Naive B cell (primary cell): ENCODE measurements around the gene ITGB6. TPM values are rescaled to one million over a fixed set of nuclear protein-coding genes. Genes with fewer than 3 reads are reported as not detected.
A peak's percentile ranks its signal among the peaks of the same experiment; 100 is the strongest.

Experiments
- ATAC-seq, 2 donors: fragments of 150-1000 bp; cut with Tn5 transposase; 2 replicates each; pipeline ENCODE4 v1.10.0; 2021; ENCODE audit warnings: low read depth in 2 of 2, mild to moderate bottlenecking in 2 of 2, moderate library complexity in 2 of 2
- DNase-seq: peaks from one replicate; pipeline ENCODE4 v3.0.0; 2022
- H3K27ac Mint-ChIP-seq, 6 donors: one replicate each; pipeline ENCODE4 v1.8.0; 2020 to 2022; ENCODE audit warnings: mild to moderate bottlenecking in 6 of 6, mixed read lengths in 6 of 6, moderate library complexity in 5 of 6, inconsistent platforms in 2 of 6
- H3K27me3 Mint-ChIP-seq, 3 donors: one replicate each; pipeline ENCODE4 v1.8.0; 2021 to 2022; ENCODE audit warnings: mixed read lengths in 3 of 3, mild to moderate bottlenecking in 1 of 3
- H3K36me3 Mint-ChIP-seq, 2 donors: one replicate each; pipeline ENCODE4 v1.8.0; 2020 to 2022; ENCODE audit warnings: mixed read lengths in 2 of 2, inconsistent platforms in 1 of 2, mild to moderate bottlenecking in 1 of 2
- H3K4me1 Mint-ChIP-seq, 3 donors: one replicate each; pipeline ENCODE4 v1.8.0; 2020 to 2022; ENCODE audit warnings: mixed read lengths in 3 of 3, inconsistent platforms in 1 of 3, mild to moderate bottlenecking in 1 of 3, moderate library complexity in 1 of 3
- H3K4me3 Mint-ChIP-seq, 8 donors: one replicate each; pipeline ENCODE4 v1.8.0; 2020 to 2022; ENCODE audit warnings: mild to moderate bottlenecking in 8 of 8, mixed read lengths in 8 of 8, moderate library complexity in 8 of 8, inconsistent platforms in 2 of 8
- H3K9me3 Mint-ChIP-seq, 7 donors: one replicate each; pipeline ENCODE4 v1.8.0; 2020 to 2022; ENCODE audit warnings: mixed read lengths in 7 of 7, mild to moderate bottlenecking in 5 of 7, inconsistent platforms in 2 of 7, moderate library complexity in 1 of 7
- polyA plus RNA-seq, 6 donors: library from polyadenylated mRNA; unstranded; fragments of 300-500 nt; fragmentation: Illumina TruSeq; gene quantifications; one replicate each; pipeline ENCODE4 v1.2.3, GENCODE V29; 2021; ENCODE audit warnings: low read depth in 6 of 6

The ITGB6 gene
- polyA plus RNA-seq, 6 donors from 2014 or later = not detected

DNA sequence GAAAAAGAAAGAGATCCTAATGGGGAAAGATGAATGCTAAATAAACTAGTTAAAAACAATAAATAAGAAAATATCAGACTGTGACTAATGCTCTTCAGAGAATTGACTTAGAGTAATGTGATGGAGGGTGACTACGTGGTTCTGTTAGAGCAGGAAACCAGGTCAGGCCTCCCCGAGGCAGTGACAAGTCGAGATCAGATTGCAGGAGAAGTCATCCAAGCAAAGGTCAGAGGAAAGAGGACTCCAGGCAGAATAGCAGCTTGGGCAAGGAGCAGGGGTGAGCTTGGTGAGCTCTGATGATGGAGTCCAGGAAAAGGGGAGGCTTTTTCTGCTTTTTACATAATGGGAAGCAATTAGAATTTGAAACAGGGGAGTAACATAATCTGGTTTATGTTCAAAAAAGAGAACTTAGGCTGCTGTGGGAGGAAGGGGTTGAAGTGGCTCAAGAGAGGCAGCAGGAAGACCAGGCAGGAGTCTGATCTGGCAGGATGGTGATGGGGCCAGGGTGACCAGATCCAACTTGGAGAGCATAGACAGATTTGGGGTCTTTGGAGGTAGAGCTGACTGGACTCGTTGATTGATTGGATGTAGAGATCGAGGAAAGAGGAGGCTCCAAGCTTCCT is 27.3 kb upstream of the ITGB6 start:
- H3K36me3 Mint-ChIP-seq = no peaks in the 10 kb centered on the region
- H3K27ac Mint-ChIP-seq = no peak overlapping the region
- DNase-seq (no peak), ATAC-seq (no peak)
- H3K4me3 Mint-ChIP-seq = no peak overlapping the region
- H3K9me3 Mint-ChIP-seq = no peaks in the 10 kb centered on the region
- H3K4me1 Mint-ChIP-seq = peaks cover 0 to 9% (median 0%) of the 10 kb centered on the region in 3 donors
- peaks cover 0 to 18% (median 14%) of the 10 kb centered on the region in 3 donors for H3K27me3 Mint-ChIP-seq

DNA sequence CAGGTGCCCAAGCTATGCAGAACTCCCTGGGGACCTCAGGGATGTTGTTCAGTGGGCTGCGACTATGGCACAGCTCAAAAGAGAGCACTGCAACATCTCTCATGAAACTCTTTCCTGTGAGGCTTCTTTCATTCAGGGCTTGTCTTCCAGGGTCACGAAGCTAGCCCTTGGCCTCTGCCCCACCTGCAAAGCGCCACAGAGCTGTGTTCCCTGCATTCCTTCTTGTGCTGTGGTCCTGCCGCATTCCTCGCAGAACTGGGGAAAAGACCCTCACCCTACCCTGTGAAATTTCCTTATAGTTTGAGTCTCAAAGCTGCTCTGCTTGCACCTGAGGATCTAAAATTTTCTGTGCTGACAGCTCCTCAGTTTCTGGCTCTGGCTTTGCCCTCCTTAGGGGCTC is 26.3 kb upstream of the ITGB6 start:
- no peaks in the 10 kb centered on the region for H3K9me3 Mint-ChIP-seq
- H3K27ac Mint-ChIP-seq = no peak overlapping the region

DNA sequence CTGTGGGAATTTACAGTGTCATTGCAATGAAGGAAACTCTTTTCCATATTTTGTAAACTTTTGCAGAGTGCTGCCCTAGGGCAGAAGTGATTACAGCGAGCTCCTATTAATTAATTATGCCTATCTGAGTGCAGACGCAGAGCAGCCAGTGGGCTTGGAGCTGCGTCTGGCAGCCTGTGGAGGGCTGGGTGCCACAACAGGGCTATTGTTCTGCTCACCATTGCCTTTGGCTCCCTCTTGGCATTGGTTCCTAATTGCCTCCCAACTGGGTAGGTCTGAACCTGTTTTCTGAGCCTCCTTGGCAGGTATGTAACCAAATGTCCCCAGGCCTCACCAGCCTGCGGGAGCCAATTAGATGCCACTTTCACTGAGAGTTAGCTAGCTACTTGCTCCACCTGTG is 25.6 kb upstream of the ITGB6 start:
- Mint-ChIP-seq H3K27me3 (peaks cover 0 to 29% (median 14%) of the 10 kb centered on the region in 3 donors), H3K27ac (no peak overlapping the region), H3K36me3 (no peaks in the 10 kb centered on the region), H3K4me3 (no peak overlapping the region), H3K9me3 (no peaks in the 10 kb centered on the region), H3K4me1 (peaks cover 0 to 9% (median 0%) of the 10 kb centered on the region in 3 donors)
- DNase-seq (no peak), ATAC-seq (no peak)

More for the DNA sequence above, 26.3 kb upstream of the ITGB6 start:
- DNase-seq = no peak
- ATAC-seq = no peak
- Mint-ChIP-seq H3K36me3 (no peaks in the 10 kb centered on the region), H3K27me3 (peaks cover 0 to 22% (median 14%) of the 10 kb centered on the region in 3 donors), H3K4me3 (no peak overlapping the region), H3K4me1 (peaks cover 0 to 9% (median 0%) of the 10 kb centered on the region in 3 donors)

DNA sequence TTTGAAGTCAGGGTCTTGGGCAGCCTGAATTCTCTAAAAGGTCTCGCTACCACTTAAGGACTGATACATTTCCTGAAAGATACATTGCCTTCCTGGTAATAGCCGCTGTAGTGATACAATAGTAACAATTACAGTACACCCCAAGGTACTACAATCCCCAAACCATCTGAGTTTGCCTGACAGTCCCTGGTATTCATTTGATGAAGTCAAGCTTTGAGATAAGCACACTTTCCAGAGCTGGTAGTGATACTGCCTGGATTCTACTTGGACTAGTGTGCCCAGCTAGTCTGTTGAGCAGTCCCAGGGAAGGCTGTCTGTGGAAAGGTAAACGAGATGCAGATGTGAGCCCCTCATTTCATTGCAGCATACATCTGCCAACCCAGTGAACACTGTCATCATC is 24.4 kb upstream of the ITGB6 start:
- Mint-ChIP-seq H3K27me3 (peaks cover 0 to 33% (median 14%) of the 10 kb centered on the region in 3 donors), H3K9me3 (no peaks in the 10 kb centered on the region), H3K27ac (no peak overlapping the region), H3K4me3 (no peak overlapping the region), H3K36me3 (no peaks in the 10 kb centered on the region), H3K4me1 (peaks cover 0 to 9% (median 0%) of the 10 kb centered on the region in 3 donors)
- ATAC-seq (no peak), DNase-seq (no peak)

DNA sequence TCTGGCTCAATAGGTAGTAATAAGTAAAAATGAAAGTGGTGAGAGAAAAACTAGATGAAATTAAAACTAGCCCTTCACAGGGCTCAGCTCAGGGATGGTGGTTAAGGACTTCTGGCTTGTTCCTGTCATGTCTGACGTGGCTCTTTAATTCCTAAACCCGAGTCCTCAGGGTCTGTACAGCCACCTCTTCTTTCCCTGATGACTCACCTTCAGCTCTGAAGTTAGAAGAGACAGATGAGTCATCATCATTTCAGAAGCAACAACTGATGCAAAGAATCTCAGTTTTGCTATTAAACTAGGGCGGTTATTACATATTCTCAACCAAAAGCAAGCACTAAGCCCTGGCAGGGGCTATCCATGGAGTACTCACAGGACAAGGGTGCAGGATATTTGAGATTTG is 24.0 kb upstream of the ITGB6 start:
- peaks cover 0 to 9% (median 0%) of the 10 kb centered on the region in 3 donors for H3K4me1 Mint-ChIP-seq
- no peaks in the 10 kb centered on the region for H3K9me3 Mint-ChIP-seq
- no peaks in the 10 kb centered on the region for H3K36me3 Mint-ChIP-seq
- no peak for ATAC-seq
- H3K4me3 Mint-ChIP-seq = no peak overlapping the region
- no peak for DNase-seq
- peak overlapping the region in 1 of 6 donors; percentile 16 for H3K27ac Mint-ChIP-seq
- peaks cover 0 to 34% (median 14%) of the 10 kb centered on the region in 3 donors for H3K27me3 Mint-ChIP-seq

DNA sequence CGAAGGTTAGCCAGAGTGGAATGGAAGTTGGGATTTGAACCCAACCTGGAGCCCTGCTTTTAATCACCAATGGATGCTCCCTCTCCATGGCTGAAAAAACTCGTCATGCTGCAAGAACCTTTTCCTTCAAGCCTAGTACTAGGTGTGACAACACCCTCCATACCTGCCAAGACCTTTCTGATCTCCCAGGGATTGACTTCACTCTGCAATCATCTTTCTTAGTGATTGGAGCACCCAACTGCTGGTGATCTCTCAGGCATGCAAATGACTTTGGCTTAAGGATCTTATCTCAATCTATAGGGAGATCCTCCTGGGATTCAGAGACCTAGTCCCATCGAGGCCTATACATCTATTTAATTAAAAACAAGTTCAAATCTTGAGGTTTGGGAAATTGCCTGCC is 23.5 kb upstream of the ITGB6 start:
- Mint-ChIP-seq H3K36me3 (no peaks in the 10 kb centered on the region), H3K4me3 (no peak overlapping the region), H3K27me3 (peaks cover 0 to 34% (median 14%) of the 10 kb centered on the region in 3 donors), H3K9me3 (no peaks in the 10 kb centered on the region), H3K4me1 (peaks cover 0 to 9% (median 0%) of the 10 kb centered on the region in 3 donors), H3K27ac (no peak overlapping the region)
- DNase-seq (no peak), ATAC-seq (no peak)

DNA sequence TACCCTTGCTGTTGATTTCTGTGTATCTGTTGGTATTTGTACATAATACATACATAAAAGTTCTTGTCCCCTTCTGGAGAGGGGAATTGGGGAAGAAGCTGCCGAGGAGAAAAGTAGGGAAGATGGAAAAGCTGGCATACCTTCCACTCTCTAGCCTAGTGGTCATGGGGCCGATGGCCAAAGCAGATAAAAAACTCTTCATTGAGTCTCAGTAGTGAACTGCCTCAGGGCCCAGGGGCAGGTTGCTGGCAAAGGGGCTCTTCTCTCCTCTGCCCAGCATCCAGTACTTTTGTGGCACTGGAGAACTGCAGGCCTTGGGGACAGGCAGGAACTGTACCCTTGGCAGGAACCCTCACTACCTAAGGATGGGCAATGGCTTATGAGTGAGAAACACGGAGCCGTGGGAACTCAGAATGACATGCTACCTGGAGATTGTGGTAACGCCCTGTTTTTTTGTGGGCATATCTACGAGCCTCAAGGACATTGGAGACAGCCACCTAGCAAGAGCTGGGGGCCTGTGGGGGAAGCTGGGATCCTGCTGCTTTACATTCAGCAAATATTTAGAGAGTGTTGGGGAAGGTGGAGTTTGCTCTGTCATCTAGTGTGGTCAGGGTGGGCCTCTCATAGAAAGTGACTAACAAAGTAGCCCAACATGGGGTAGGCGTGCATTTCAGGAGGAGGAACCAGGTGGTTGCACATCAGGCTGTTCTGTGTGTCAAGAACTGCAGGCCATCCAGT is 22.6 kb upstream of the ITGB6 start:
- Mint-ChIP-seq H3K27ac (no peak overlapping the region), H3K36me3 (no peaks in the 10 kb centered on the region), H3K4me1 (peaks cover 0 to 9% (median 0%) of the 10 kb centered on the region in 3 donors), H3K27me3 (peaks cover 0 to 31% (median 11%) of the 10 kb centered on the region in 3 donors), H3K9me3 (no peaks in the 10 kb centered on the region), H3K4me3 (no peak overlapping the region)
- DNase-seq (no peak), ATAC-seq (no peak)

DNA sequence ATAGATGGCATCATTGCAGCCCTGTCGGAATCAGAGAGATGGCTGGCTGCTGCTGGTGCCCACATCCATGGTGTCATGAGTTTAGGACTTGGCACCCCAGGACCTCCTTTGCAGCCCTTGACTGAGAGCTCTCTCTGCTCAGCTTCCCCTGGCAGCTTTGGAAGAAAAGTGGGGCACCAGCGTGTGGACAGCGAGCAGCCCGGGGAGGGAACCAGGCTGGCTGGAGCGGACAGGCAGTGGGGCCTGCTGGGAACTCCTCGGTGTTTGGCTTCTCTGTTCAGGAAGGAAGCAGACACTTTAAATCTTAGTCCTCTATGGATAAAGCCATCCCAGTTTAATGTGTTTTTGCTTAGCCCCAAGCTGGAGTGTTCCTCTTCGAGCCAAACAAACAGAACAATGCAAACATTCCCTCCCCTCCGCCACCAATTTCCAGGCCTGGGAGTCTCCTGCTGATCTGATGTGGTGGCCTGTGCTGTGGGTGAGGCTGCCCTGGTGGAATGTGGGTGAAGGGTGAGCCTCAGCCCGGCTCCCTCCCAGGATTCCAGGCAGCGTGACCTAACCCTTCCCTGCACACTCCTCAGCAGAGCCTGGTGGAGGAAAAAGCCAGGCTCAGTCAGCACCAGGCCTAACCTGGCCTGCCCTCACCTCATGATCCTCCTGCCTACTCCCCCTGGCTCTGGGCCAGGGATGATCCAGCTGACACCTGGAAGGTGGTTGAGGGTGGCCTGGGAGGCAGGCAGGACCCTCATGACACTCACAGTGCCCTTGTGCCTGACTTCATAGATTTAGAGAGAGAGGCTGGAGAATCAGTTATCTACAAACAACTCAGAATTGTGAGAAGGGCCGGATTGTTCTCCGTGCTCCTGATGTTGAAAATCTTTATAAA is 21.6 kb upstream of the ITGB6 start:
- H3K36me3 Mint-ChIP-seq = no peaks in the 10 kb centered on the region
- peaks cover 0 to 7% (median 0%) of the 10 kb centered on the region in 3 donors for H3K4me1 Mint-ChIP-seq
- DNase-seq (no peak), ATAC-seq (no peak)
- peaks cover 5 to 25% (median 11%) of the 10 kb centered on the region in 3 donors for H3K27me3 Mint-ChIP-seq
- H3K9me3 Mint-ChIP-seq = no peaks in the 10 kb centered on the region
- H3K4me3 Mint-ChIP-seq = no peak overlapping the region
- H3K27ac Mint-ChIP-seq = no peak overlapping the region

DNA sequence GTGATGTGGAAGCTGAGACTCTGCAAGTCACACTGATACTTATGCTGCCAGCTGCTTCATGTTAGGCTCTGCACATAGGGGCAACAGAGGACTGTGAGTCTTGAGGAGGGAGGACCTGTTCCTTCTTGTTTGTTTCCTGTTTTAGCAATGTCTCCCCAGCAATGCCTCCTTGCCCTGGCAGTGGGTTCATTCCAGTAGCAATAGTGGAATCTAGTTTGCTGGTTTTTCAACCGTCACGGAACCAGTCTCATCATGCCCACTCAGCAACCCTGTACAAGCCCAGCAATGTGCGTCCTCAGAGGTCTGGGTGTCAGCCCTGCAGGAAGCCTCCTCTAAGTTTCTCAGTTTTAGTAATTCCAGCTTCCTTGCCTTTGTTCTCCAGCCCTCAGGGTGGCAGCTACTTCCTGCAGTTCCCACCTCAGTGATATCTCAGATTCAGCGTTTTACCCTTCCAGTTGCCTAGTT is 20.5 kb upstream of the ITGB6 start:
- Mint-ChIP-seq H3K27me3 (peaks cover 13 to 36% (median 22%) of the 10 kb centered on the region in 3 donors), H3K4me1 (no peaks in the 10 kb centered on the region), H3K9me3 (no peaks in the 10 kb centered on the region), H3K36me3 (no peaks in the 10 kb centered on the region), H3K4me3 (no peak overlapping the region), H3K27ac (no peak overlapping the region)
- ATAC-seq = no peak
- no peak for DNase-seq

DNA sequence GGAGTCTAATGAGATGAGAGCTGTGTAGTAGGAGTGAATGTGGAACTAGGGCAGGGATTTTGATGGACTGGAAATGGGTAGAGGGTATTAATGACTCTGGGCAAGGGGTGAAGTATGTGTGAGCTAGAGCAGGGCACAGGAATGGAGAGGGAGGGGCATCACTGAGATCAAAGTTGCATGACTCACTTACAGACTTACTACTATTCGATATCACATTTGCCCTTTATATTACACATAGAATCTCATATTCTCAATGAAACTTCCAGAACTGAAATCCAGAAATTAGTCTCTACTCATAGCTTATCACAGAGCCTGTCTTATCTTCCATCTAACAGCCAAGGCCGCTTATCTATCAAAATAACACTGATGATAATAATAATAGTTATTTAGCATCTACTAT is 20.0 kb upstream of the ITGB6 start:
- ATAC-seq (no peak), DNase-seq (no peak)
- H3K4me3 Mint-ChIP-seq = no peak overlapping the region
- no peaks in the 10 kb centered on the region for H3K36me3 Mint-ChIP-seq
- H3K9me3 Mint-ChIP-seq = no peaks in the 10 kb centered on the region
- no peaks in the 10 kb centered on the region for H3K4me1 Mint-ChIP-seq
- H3K27me3 Mint-ChIP-seq = peaks cover 13 to 38% (median 24%) of the 10 kb centered on the region in 3 donors
- H3K27ac Mint-ChIP-seq = no peak overlapping the region

DNA sequence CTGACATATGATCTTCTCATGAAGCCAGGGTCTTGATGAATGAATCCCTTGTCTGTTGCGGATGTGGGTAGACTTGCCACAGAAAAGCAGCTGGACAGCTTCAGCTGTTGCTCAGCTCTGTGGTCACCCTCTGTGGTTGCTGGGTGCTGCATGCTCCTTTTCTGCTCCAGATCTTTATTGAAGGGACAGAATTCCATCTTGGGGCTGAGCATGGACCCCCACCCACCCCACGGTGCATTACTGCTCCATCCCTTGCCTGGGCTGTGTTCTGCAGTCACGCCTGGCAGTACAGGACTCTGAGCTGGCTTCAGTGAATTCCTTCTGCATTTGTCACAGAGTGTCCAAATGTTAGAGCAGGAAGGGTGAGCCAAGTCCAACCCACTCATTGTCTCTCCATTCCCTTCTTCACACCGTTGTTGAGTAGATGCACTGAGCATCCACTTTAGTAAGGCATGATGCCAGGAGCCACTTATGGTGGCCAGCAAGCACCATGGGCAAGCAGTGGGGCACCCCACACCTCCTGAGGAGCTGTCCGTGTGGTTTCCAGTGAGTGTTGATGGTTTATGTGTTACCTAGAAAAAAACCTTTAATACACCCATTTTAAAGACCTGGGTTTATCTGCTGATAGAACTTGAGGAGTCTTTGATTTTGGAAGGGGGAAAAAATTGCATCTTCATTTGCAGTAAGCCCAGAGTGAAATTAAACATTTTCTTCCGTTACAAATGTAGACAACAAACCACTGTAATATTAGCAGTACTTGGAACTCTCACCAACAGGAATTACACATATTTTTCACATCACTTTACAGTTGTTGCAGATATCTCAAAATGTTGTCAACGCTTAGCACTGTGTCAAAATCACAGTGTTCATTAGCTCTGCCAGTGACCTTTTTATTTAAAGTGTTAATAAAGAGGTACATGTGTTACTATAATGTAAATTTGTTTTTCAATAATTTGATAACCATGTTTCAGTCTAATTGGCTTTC is 14.7 kb upstream of the ITGB6 start:
- H3K27ac Mint-ChIP-seq = no peak overlapping the region
- no peaks in the 10 kb centered on the region for H3K36me3 Mint-ChIP-seq
- ATAC-seq = no peak
- no peaks in the 10 kb centered on the region for H3K9me3 Mint-ChIP-seq
- DNase-seq = no peak
- peaks cover 17 to 34% (median 33%) of the 10 kb centered on the region in 3 donors for H3K27me3 Mint-ChIP-seq
- no peak overlapping the region for H3K4me3 Mint-ChIP-seq
- peaks cover 7 to 9% (median 9%) of the 10 kb centered on the region in 3 donors for H3K4me1 Mint-ChIP-seq

DNA sequence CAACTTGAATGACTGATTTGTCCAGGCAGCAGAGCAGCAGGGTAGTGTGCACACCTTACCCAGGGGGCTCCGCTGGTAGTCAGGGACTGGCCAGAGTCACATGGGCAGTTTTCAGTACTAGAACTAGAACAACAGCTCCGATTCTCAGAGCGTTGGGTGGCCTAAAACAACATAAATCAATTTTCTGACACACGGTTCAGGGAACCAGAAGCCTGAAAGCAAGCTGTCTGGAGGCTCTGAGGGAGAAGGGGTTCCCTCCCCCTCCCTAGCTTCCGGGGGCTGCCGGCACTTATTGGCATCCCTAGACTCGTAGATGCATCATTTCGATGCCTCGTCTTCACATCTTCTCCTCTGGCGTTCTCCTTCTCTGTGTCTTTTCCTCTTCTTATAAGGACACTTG is 13.4 kb upstream of the ITGB6 start:
- DNase-seq = no peak
- Mint-ChIP-seq H3K27ac (peak overlapping the region in 1 of 6 donors; percentile 22), H3K27me3 (peaks cover 17 to 33% (median 31%) of the 10 kb centered on the region in 3 donors), H3K36me3 (no peaks in the 10 kb centered on the region), H3K4me3 (no peak overlapping the region), H3K4me1 (peaks cover 7 to 12% (median 9%) of the 10 kb centered on the region in 3 donors), H3K9me3 (no peaks in the 10 kb centered on the region)
- no peak for ATAC-seq
